ENCODE measurements around the gene NELL1.

The NELL1 gene

GRCh38 chr11:20644360-20644759 is 25.0 kb upstream of the NELL1 start:
- Mint-ChIP-seq H3K36me3 (ENCODE audit: low read depth) (no peaks in the 10 kb centered on the region), H3K4me3 (no peak overlapping the region), H3K9me3 (no peaks in the 10 kb centered on the region), H3K27me3 (ENCODE audit: low read depth) (no peaks in the 10 kb centered on the region), H3K4me1 (ENCODE audit: low read depth) (no peaks in the 10 kb centered on the region), H3K27ac (no peak overlapping the region)
- DNase-seq (ENCODE audit: low spot score), result no peak

- Mint-ChIP-seq H3K4me1 (ENCODE audit: low read depth) (no peaks in the 10 kb centered on the region), H3K4me3 (no peak overlapping the region), H3K36me3 (ENCODE audit: low read depth) (no peaks in the 10 kb centered on the region), H3K27ac (no peak overlapping the region), H3K27me3 (ENCODE audit: low read depth) (no peaks in the 10 kb centered on the region), H3K9me3 (no peaks in the 10 kb centered on the region)
- DNase-seq (ENCODE audit: low spot score), result no peak
Observed at GRCh38 chr11:20647976-20648565, 21.3 kb upstream of the NELL1 start.

- Mint-ChIP-seq H3K4me1 (ENCODE audit: low read depth) (no peaks in the 10 kb centered on the region), H3K9me3 (no peaks in the 10 kb centered on the region), H3K36me3 (ENCODE audit: low read depth) (no peaks in the 10 kb centered on the region), H3K27ac (no peak overlapping the region), H3K4me3 (no peak overlapping the region), H3K27me3 (ENCODE audit: low read depth) (no peaks in the 10 kb centered on the region)
- no peak for DNase-seq (ENCODE audit: low spot score)
Observed at GRCh38 chr11:20652150-20652806, 17.1 kb upstream of the NELL1 start.

- no peak overlapping the region for H3K4me3 Mint-ChIP-seq
- no peaks in the 10 kb centered on the region for H3K9me3 Mint-ChIP-seq
- H3K4me1 Mint-ChIP-seq (ENCODE audit: low read depth), result no peaks in the 10 kb centered on the region
- no peak for DNase-seq (ENCODE audit: low spot score)
- no peak overlapping the region for H3K27ac Mint-ChIP-seq
- H3K36me3 Mint-ChIP-seq (ENCODE audit: low read depth), result no peaks in the 10 kb centered on the region
- no peaks in the 10 kb centered on the region for H3K27me3 Mint-ChIP-seq (ENCODE audit: low read depth)
Observed at GRCh38 chr11:20654038-20654437, 15.3 kb upstream of the NELL1 start.

- no peaks in the 10 kb centered on the region for H3K27me3 Mint-ChIP-seq (ENCODE audit: low read depth)
Observed at GRCh38 chr11:20656901-20657300, 12.5 kb upstream of the NELL1 start.

GRCh38 chr11:20658135-20658534 is 11.3 kb upstream of the NELL1 start:
- no peak overlapping the region for H3K27ac Mint-ChIP-seq
- DNase-seq (ENCODE audit: low spot score), result no peak
- H3K27me3 Mint-ChIP-seq (ENCODE audit: low read depth), result no peaks in the 10 kb centered on the region
- no peak overlapping the region for H3K4me3 Mint-ChIP-seq
- no peaks in the 10 kb centered on the region for H3K4me1 Mint-ChIP-seq (ENCODE audit: low read depth)
- no peaks in the 10 kb centered on the region for H3K9me3 Mint-ChIP-seq
- no peaks in the 10 kb centered on the region for H3K36me3 Mint-ChIP-seq (ENCODE audit: low read depth)

More at GRCh38 chr11:20656901-20657300, 12.5 kb upstream of the NELL1 start:
- no peaks in the 10 kb centered on the region for H3K9me3 Mint-ChIP-seq
- H3K4me1 Mint-ChIP-seq (ENCODE audit: low read depth), result no peaks in the 10 kb centered on the region
- H3K4me3 Mint-ChIP-seq, result no peak overlapping the region
- DNase-seq (ENCODE audit: low spot score), result no peak
- no peaks in the 10 kb centered on the region for H3K36me3 Mint-ChIP-seq (ENCODE audit: low read depth)
- no peak overlapping the region for H3K27ac Mint-ChIP-seq

GRCh38 chr11:20661445-20661844 is 7.9 kb upstream of the NELL1 start:
- Mint-ChIP-seq H3K4me1 (ENCODE audit: low read depth) (no peaks in the 10 kb centered on the region), H3K36me3 (ENCODE audit: low read depth) (no peaks in the 10 kb centered on the region), H3K4me3 (no peak overlapping the region), H3K27me3 (ENCODE audit: low read depth) (peaks cover 3% of the 10 kb centered on the region), H3K9me3 (no peaks in the 10 kb centered on the region), H3K27ac (no peak overlapping the region)
- no peak for DNase-seq (ENCODE audit: low spot score)

- no peaks in the 10 kb centered on the region for H3K4me1 Mint-ChIP-seq (ENCODE audit: low read depth)
- no peak overlapping the region for H3K27ac Mint-ChIP-seq
- H3K9me3 Mint-ChIP-seq, result no peaks in the 10 kb centered on the region
- no peaks in the 10 kb centered on the region for H3K36me3 Mint-ChIP-seq (ENCODE audit: low read depth)
- H3K4me3 Mint-ChIP-seq, result no peak overlapping the region
- DNase-seq (ENCODE audit: low spot score), result no peak
- H3K27me3 Mint-ChIP-seq (ENCODE audit: low read depth), result peaks cover 7% of the 10 kb centered on the region
Observed at GRCh38 chr11:20661850-20662249, 7.5 kb upstream of the NELL1 start.

- no peak for DNase-seq (ENCODE audit: low spot score)
- no peaks in the 10 kb centered on the region for H3K9me3 Mint-ChIP-seq
- no peak overlapping the region for H3K27ac Mint-ChIP-seq
- H3K4me3 Mint-ChIP-seq, result peak overlapping the region; percentile 6
- no peaks in the 10 kb centered on the region for H3K36me3 Mint-ChIP-seq (ENCODE audit: low read depth)
- H3K4me1 Mint-ChIP-seq (ENCODE audit: low read depth), result no peaks in the 10 kb centered on the region
- peaks cover 59% of the 10 kb centered on the region for H3K27me3 Mint-ChIP-seq (ENCODE audit: low read depth)
Observed at GRCh38 chr11:20668131-20668809, 1.1 kb upstream of the NELL1 start.

GRCh38 chr11:20669820-20670684 is 666 bp downstream of the NELL1 start:
- no peak overlapping the region for H3K4me3 Mint-ChIP-seq
- peaks cover 59% of the 10 kb centered on the region for H3K27me3 Mint-ChIP-seq (ENCODE audit: low read depth)
- no peak overlapping the region for H3K27ac Mint-ChIP-seq

GRCh38 chr11:20670932-20671403 is 1.6 kb downstream of the NELL1 start:
- Mint-ChIP-seq H3K4me1 (ENCODE audit: low read depth) (no peaks in the 10 kb centered on the region), H3K4me3 (no peak overlapping the region), H3K27me3 (ENCODE audit: low read depth) (peaks cover 59% of the 10 kb centered on the region), H3K9me3 (no peaks in the 10 kb centered on the region), H3K27ac (no peak overlapping the region), H3K36me3 (ENCODE audit: low read depth) (no peaks in the 10 kb centered on the region)
- no peak for DNase-seq (ENCODE audit: low spot score)

More at GRCh38 chr11:20669820-20670684, 666 bp downstream of the NELL1 start:
- no peaks in the 10 kb centered on the region for H3K4me1 Mint-ChIP-seq (ENCODE audit: low read depth)
- DNase-seq (ENCODE audit: low spot score), result no peak
- no peaks in the 10 kb centered on the region for H3K9me3 Mint-ChIP-seq
- no peaks in the 10 kb centered on the region for H3K36me3 Mint-ChIP-seq (ENCODE audit: low read depth)

- H3K4me3 Mint-ChIP-seq, result no peak overlapping the region
- H3K36me3 Mint-ChIP-seq (ENCODE audit: low read depth), result no peaks in the 10 kb centered on the region
- H3K9me3 Mint-ChIP-seq, result no peaks in the 10 kb centered on the region
- H3K27me3 Mint-ChIP-seq (ENCODE audit: low read depth), result peaks cover 53% of the 10 kb centered on the region
- no peak overlapping the region for H3K27ac Mint-ChIP-seq
- H3K4me1 Mint-ChIP-seq (ENCODE audit: low read depth), result no peaks in the 10 kb centered on the region
- DNase-seq (ENCODE audit: low spot score), result no peak
Observed at GRCh38 chr11:20671856-20672546, 2.6 kb downstream of the NELL1 start.

GRCh38 chr11:20672575-20672974 is 3.2 kb downstream of the NELL1 start:
- Mint-ChIP-seq H3K27me3 (ENCODE audit: low read depth) (peaks cover 47% of the 10 kb centered on the region), H3K27ac (no peak overlapping the region), H3K4me3 (no peak overlapping the region), H3K36me3 (ENCODE audit: low read depth) (no peaks in the 10 kb centered on the region), H3K9me3 (no peaks in the 10 kb centered on the region), H3K4me1 (ENCODE audit: low read depth) (no peaks in the 10 kb centered on the region)
- no peak for DNase-seq (ENCODE audit: low spot score)
